Neutrophil (primary cell): ENCODE measurements around the gene C2CD2L.

Experiments used
- H3K27ac ChIP-seq: fragments of 200-600 bp; sonication (generic); 2 replicates; pipeline ENCODE4 v1.5.1; 2016; ENCODE audit warnings: mild to moderate bottlenecking, moderate library complexity
- H3K27me3 ChIP-seq: fragments of 200-600 bp; sonication (generic); 2 replicates; pipeline ENCODE4 v1.6.0; 2016; ENCODE audit warnings: mild to moderate bottlenecking
- H3K36me3 ChIP-seq: fragments of 200-600 bp; sonication (generic); 2 replicates; pipeline ENCODE4 v1.5.1; 2017
- H3K4me1 ChIP-seq, 2 experiments: fragments of 200-600 bp in 1 of 2; sonication (generic) in 1 of 2; 1 replicate in 1 of 2; 2 replicates in 1 of 2; pipeline versions ENCODE4 v1.5.1 to v1.6.1; 2013 to 2016; ENCODE audit warnings: low read depth in 1 of 2, low read length in 1 of 2, mild to moderate bottlenecking in 1 of 2, moderate library complexity in 1 of 2; ENCODE audit not compliant: control insufficient read depth in 1 of 2, insufficient read depth in 1 of 2
- H3K4me3 ChIP-seq, 2 experiments: fragments of 200-600 bp in 1 of 2; sonication (generic) in 1 of 2; 1 replicate in 1 of 2; 2 replicates in 1 of 2; pipeline ENCODE4 v1.5.1; 2013 to 2016; ENCODE audit warnings: low read depth in 1 of 2, low read length in 1 of 2, mild to moderate bottlenecking in 1 of 2, moderate library complexity in 1 of 2
- H3K9me3 ChIP-seq: fragments of 200-600 bp; sonication (generic); 2 replicates; pipeline ENCODE4 v1.5.1; 2016
- TF ChIP-seq, protein P1 (sequence below): fragments of 200-600 bp; sonication (generic); IDR thresholded peaks from 2 replicates; pipeline ENCODE4 v1.5.1; 2016; ENCODE audit warnings: antibody characterized with exemption

The C2CD2L gene

GRCh38 chr11:119067371-119068222, 39.5 kb upstream of the C2CD2L start, which contains the start of gene VPS11:
TSS of gene VPS11 (plus strand) at chr11:119067818. CDS start at chr11:119067824, 6 bp downstream.
- peak within 1 kb of the TSS; percentile 87 for H3K27ac ChIP-seq
- peaks cover 27% of the 10 kb centered on the region for H3K36me3 ChIP-seq
- peak within 1 kb of the TSS; percentile 78 to 99 for H3K4me3 ChIP-seq
- H3K27me3 ChIP-seq = no peaks in the 10 kb centered on the region
- TF ChIP-seq, protein P1, sequence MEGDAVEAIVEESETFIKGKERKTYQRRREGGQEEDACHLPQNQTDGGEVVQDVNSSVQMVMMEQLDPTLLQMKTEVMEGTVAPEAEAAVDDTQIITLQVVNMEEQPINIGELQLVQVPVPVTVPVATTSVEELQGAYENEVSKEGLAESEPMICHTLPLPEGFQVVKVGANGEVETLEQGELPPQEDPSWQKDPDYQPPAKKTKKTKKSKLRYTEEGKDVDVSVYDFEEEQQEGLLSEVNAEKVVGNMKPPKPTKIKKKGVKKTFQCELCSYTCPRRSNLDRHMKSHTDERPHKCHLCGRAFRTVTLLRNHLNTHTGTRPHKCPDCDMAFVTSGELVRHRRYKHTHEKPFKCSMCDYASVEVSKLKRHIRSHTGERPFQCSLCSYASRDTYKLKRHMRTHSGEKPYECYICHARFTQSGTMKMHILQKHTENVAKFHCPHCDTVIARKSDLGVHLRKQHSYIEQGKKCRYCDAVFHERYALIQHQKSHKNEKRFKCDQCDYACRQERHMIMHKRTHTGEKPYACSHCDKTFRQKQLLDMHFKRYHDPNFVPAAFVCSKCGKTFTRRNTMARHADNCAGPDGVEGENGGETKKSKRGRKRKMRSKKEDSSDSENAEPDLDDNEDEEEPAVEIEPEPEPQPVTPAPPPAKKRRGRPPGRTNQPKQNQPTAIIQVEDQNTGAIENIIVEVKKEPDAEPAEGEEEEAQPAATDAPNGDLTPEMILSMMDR = peak; percentile 40
- no peaks in the 10 kb centered on the region for H3K9me3 ChIP-seq
- H3K4me1 ChIP-seq = peaks cover 17 to 35% of the 10 kb centered on the region in 2 experiments

DNA sequence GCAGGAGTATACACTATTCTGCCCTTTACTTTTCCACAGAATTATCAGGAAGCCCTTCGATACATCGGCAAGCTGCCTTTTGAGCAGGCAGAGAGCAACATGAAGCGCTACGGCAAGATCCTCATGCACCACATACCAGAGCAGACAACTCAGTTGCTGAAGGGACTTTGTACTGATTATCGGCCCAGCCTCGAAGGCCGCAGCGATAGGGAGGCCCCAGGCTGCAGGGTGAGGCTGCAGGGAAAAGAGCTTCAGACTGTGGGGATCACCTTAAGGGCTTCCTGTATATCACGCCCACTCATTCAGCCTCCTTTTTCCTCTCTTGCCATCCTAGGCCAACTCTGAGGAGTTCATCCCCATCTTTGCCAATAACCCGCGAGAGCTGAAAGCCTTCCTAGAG, 29.3 kb upstream of the C2CD2L start:
- Histone ChIP-seq H3K4me3 (no peak overlapping the region), H3K27ac (no peak overlapping the region), H3K4me1 (no peaks in the 10 kb centered on the region), H3K9me3 (no peaks in the 10 kb centered on the region), H3K27me3 (no peaks in the 10 kb centered on the region), H3K36me3 (peaks cover 94% of the 10 kb centered on the region)
- TF ChIP-seq, protein P1 = no peak

DNA sequence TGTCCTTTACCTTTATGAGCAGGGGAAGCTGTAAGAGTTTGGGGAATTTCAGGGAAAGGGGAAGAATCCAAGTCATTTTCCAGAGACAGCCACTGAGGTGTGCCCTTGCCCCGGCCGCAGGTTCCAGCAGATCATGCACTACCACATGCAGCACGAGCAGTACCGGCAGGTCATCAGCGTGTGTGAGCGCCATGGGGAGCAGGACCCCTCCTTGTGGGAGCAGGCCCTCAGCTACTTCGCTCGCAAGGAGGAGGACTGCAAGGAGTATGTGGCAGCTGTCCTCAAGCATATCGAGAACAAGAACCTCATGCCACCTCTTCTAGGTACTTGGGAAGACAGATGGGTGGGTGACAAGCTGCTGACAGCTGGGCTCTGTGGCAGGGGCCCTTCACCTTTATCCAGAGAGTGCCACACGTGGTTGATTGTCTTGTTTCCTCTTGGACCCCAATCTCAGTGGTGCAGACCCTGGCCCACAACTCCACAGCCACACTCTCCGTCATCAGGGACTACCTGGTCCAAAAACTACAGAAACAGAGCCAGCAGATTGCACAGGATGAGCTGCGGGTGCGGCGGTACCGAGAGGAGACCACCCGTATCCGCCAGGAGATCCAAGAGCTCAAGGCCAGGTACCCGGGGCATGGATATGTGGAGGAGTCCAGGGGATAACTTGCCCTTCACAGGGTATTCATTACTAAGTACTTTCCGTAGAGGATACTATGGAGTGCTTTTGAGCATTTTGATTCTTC, 28.3 kb upstream of the C2CD2L start:
- Histone ChIP-seq H3K27ac (no peak overlapping the region), H3K36me3 (peaks cover 84% of the 10 kb centered on the region), H3K4me1 (no peaks in the 10 kb centered on the region), H3K4me3 (no peak overlapping the region), H3K27me3 (no peaks in the 10 kb centered on the region), H3K9me3 (no peaks in the 10 kb centered on the region)
- TF ChIP-seq, protein P1 = no peak

GRCh38 chr11:119081682-119082260, 25.4 kb upstream of the C2CD2L start:
- Histone ChIP-seq H3K4me3 (no peak overlapping the region), H3K36me3 (peaks cover 59% of the 10 kb centered on the region)
- TF ChIP-seq, protein P1 = no peak

GRCh38 chr11:119084663-119085436, 22.3 kb upstream of the C2CD2L start, which contains the start of gene HMBS:
TSS of gene HMBS (plus strand) at chr11:119084881. CDS start at chr11:119085034, 153 bp downstream.
- H3K4me3 ChIP-seq = peak within 1 kb of the TSS; percentile 90 to 91
- no peaks in the 10 kb centered on the region for H3K9me3 ChIP-seq
- peaks cover 28% of the 10 kb centered on the region for H3K36me3 ChIP-seq
- TF ChIP-seq, protein P1 = no peak
- H3K4me1 ChIP-seq = peaks cover 31 to 33% of the 10 kb centered on the region in 2 experiments
- no peaks in the 10 kb centered on the region for H3K27me3 ChIP-seq
- H3K27ac ChIP-seq = peak within 1 kb of the TSS; percentile 81

More at GRCh38 chr11:119081682-119082260, 25.4 kb upstream of the C2CD2L start:
- H3K4me1 ChIP-seq = peaks cover 16 to 17% of the 10 kb centered on the region in 2 experiments
- H3K9me3 ChIP-seq = no peaks in the 10 kb centered on the region
- H3K27me3 ChIP-seq = no peaks in the 10 kb centered on the region
- peak overlapping the region; percentile 21 for H3K27ac ChIP-seq
